Activated B cell treated with CpG ODN at 0.5 μM for 24 hours (primary cell): ENCODE measurements around the gene PRPF31. TPM values are rescaled to one million over a fixed set of nuclear protein-coding genes. Genes with fewer than 3 reads are reported as not detected.
A peak's percentile ranks its signal among the peaks of the same experiment; 100 is the strongest.

Experiments
- ATAC-seq: fragments of 200-7000 bp; cut with Tn5 transposase; one replicate; pipeline ENCODE4 v1.10.0; 2021; ENCODE audit warnings: low read depth, mild to moderate bottlenecking, moderate library complexity
- CTCF ChIA-PET: fragments of 350-600 bp; sonication (Branson Sonifier 250); formaldehyde crosslinking; loops from one replicate; lab custom pipeline; 2021; ENCODE audit warnings: antibody characterized with exemption; lab: Charles Lee
- POLR2A ChIA-PET: fragments of 350-600 bp; sonication (Branson Sonifier 250); formaldehyde crosslinking; loops from one replicate; lab custom pipeline; 2021; ENCODE audit warnings: antibody characterized with exemption; lab: Charles Lee
- DNase-seq: peaks from one replicate; pipeline ENCODE4 v3.0.0; 2022
- H3K27ac Mint-ChIP-seq: one replicate; pipeline ENCODE4 v1.8.0; 2020; ENCODE audit warnings: mixed read lengths
- H3K27me3 Mint-ChIP-seq: one replicate; pipeline ENCODE4 v1.8.0; 2021; ENCODE audit warnings: mixed read lengths
- H3K36me3 Mint-ChIP-seq: one replicate; pipeline ENCODE4 v1.8.0; 2021; ENCODE audit warnings: low read depth, mixed read lengths
- H3K4me1 Mint-ChIP-seq: one replicate; pipeline ENCODE4 v1.8.0; 2021; ENCODE audit warnings: mixed read lengths
- H3K4me3 Mint-ChIP-seq: one replicate; pipeline ENCODE4 v1.8.0; 2020; ENCODE audit warnings: mild to moderate bottlenecking, mixed read lengths
- H3K9me3 Mint-ChIP-seq: one replicate; pipeline ENCODE4 v1.8.0; 2020; ENCODE audit warnings: mixed read lengths
- intact Hi-C: fragments of 100-400 bp; cut with micrococcal nuclease; formaldehyde crosslinking; loops from one replicate; pipeline ENCODE4 v1.15.1; 2024
- total RNA-seq: library from RNA; stranded (reverse); gene quantifications from 2 replicates; pipeline ENCODE4 v1.2.3, GENCODE V29; 2022
- TF ChIP-seq, protein P1 (sequence below): fragments of 200-600 bp; IDR thresholded peaks from one replicate; pipeline ENCODE4 v1.8.0; 2022; ENCODE audit warnings: antibody characterized with exemption, mild to moderate bottlenecking

PRPF31 gene, protein sequence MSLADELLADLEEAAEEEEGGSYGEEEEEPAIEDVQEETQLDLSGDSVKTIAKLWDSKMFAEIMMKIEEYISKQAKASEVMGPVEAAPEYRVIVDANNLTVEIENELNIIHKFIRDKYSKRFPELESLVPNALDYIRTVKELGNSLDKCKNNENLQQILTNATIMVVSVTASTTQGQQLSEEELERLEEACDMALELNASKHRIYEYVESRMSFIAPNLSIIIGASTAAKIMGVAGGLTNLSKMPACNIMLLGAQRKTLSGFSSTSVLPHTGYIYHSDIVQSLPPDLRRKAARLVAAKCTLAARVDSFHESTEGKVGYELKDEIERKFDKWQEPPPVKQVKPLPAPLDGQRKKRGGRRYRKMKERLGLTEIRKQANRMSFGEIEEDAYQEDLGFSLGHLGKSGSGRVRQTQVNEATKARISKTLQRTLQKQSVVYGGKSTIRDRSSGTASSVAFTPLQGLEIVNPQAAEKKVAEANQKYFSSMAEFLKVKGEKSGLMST
- 78.9 and 79.3 TPM in 2 replicates for total RNA-seq

DNA sequence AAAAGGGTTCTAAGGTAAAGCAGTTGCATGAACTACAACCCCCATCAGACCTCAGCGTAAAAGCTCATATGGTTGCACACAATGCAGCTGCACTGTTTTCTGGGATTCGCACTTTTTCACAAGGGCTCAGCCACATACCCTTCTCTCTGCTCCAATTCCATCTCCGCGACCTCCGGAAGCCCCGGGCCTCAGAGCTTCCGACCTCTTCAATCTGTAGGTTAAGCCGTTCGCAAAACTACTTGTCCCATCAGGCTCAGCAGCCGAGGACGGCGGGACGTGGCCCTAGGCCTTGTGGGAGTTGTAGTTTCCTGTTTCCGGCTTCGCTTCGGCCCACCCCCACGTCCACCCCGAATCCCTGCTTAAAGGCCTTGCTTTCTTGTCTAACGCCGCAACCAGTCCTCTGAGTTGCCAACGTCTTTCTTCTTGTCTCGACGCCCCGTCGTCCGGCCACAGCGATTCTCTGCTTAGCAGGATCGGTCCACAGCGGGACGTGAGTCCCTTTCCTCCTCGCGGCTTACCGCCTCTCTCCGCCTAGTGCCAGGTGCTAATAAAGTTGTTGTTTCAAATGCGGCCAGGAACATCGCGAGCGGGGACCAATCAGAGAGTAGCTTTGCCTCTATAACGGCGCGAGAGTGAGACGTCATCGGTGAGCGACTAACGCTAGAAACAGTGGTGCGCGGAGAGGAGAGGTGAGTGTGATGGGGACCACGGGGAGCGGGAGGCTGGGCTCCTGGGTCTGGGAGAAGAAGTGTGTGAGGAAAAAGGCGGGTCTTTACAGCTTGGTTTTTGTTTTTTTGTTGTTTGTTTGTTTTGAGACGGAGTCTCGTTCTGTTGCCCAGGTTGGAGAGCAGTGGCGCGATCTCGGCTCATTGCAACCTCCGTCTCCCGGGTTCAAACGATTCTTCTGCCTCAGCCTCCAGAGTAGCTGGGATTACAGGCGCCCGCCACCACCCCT is at the start of gene PRPF31, which contains the start of gene TFPT:
PRPF31 (plus strand) TSS at position 646 of the 955 bp plus-strand sequence. CDS start 2,525 bp downstream, outside the sequence.
TFPT (minus strand) TSS at position 549 of the 955 bp plus-strand sequence; CDS start at position 161, 388 bp downstream.
- CTCF ChIA-PET = interaction anchor here (1.0 kb wide), 1 partner anchor 22 kb away, joined by 4 read pairs; no protein-coding TSS in a partner anchor
- intact Hi-C loops = loop anchor here (1.0 to 5.0 kb wide), 8 partner anchors 13 to 1292 kb away; partner anchors contain the start of genes CNOT3, LENG1, LENG8 and MYADM
- H3K4me3 Mint-ChIP-seq = peak within 1 kb of the TSS; percentile 94
- H3K27ac Mint-ChIP-seq = peak within 1 kb of the TSS; percentile 98
- H3K27me3 Mint-ChIP-seq = no peaks in the 10 kb centered on the region
- DNase-seq (peak; percentile 90), ATAC-seq (peak; percentile 93)
- no peaks in the 10 kb centered on the region for H3K9me3 Mint-ChIP-seq
- TF ChIP-seq, protein P1, sequence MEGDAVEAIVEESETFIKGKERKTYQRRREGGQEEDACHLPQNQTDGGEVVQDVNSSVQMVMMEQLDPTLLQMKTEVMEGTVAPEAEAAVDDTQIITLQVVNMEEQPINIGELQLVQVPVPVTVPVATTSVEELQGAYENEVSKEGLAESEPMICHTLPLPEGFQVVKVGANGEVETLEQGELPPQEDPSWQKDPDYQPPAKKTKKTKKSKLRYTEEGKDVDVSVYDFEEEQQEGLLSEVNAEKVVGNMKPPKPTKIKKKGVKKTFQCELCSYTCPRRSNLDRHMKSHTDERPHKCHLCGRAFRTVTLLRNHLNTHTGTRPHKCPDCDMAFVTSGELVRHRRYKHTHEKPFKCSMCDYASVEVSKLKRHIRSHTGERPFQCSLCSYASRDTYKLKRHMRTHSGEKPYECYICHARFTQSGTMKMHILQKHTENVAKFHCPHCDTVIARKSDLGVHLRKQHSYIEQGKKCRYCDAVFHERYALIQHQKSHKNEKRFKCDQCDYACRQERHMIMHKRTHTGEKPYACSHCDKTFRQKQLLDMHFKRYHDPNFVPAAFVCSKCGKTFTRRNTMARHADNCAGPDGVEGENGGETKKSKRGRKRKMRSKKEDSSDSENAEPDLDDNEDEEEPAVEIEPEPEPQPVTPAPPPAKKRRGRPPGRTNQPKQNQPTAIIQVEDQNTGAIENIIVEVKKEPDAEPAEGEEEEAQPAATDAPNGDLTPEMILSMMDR = no peak
- POLR2A ChIA-PET = interaction anchor here (0.5 to 3.1 kb wide), 20 partner anchors 8 to 1539 kb away, joined by 3 to 61 read pairs (median 4); partner anchors contain the start of genes CNOT3, FIZ1, LENG1 and LENG8
- H3K36me3 Mint-ChIP-seq = peaks cover 42% of the 10 kb centered on the region
- peaks cover 36% of the 10 kb centered on the region for H3K4me1 Mint-ChIP-seq

DNA sequence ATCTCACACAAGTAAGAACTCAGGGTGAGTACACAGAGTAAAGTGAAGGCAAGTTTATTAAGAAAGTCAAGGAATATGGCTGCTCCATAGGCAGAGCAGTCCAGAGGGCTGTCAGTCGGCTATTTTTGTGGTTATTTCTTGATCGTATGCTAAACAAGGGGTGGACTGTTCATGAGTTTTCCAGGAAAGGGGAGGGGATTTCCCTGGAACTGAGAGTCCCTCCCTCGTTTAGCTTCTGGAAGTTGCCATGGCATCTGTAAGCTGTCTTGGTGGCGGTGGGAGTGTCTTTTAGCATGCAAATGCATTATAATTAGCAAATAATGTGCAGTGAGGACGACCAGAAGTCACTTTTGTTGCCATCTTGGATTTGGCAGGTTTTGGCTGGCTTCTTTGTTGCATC is 46.1 kb upstream of the PRPF31 start:
- Mint-ChIP-seq H3K27ac (no peak overlapping the region), H3K36me3 (no peaks in the 10 kb centered on the region), H3K9me3 (peaks cover 7% of the 10 kb centered on the region), H3K27me3 (peaks cover 6% of the 10 kb centered on the region), H3K4me3 (no peak overlapping the region), H3K4me1 (no peaks in the 10 kb centered on the region)
- POLR2A ChIA-PET = interaction anchor here (0.5 kb wide), 1 partner anchor 396 kb away, joined by 3 read pairs; no protein-coding TSS in a partner anchor
- TF ChIP-seq, protein P1 = no peak
- intact Hi-C loops = no loop called here
- CTCF ChIA-PET = no interaction called here
- ATAC-seq (no peak), DNase-seq (no peak)

DNA sequence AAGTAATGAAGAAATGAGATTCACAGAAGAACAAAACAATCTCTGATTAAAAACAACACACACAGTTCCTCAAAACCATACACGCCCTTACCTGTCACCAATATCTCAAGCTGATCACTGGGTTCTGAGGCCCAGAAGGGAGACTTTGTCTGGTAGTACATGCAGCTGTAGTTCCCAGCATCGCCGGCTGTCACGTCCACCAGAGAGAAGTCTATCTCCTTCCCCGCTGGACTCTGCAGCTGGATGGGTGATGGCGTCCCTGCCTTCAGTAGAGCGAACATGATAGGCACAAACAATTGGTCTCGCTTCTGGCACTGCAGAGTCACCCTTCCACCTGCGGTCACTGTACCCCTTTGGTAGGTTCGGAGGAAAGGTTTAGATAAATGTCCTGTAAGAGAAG is 41.7 kb upstream of the PRPF31 start:
- H3K4me1 Mint-ChIP-seq = no peaks in the 10 kb centered on the region
- CTCF ChIA-PET = no interaction called here
- H3K36me3 Mint-ChIP-seq = no peaks in the 10 kb centered on the region
- intact Hi-C loops = no loop called here
- H3K27ac Mint-ChIP-seq = no peak overlapping the region
- no peak for DNase-seq
- no peaks in the 10 kb centered on the region for H3K27me3 Mint-ChIP-seq
- no peak for ATAC-seq
- peaks cover 7% of the 10 kb centered on the region for H3K9me3 Mint-ChIP-seq
- TF ChIP-seq, protein P1 = no peak
- no peak overlapping the region for H3K4me3 Mint-ChIP-seq
- POLR2A ChIA-PET = interaction anchor here (0.6 kb wide), 1 partner anchor 287 kb away, joined by 4 read pairs; no protein-coding TSS in a partner anchor

DNA sequence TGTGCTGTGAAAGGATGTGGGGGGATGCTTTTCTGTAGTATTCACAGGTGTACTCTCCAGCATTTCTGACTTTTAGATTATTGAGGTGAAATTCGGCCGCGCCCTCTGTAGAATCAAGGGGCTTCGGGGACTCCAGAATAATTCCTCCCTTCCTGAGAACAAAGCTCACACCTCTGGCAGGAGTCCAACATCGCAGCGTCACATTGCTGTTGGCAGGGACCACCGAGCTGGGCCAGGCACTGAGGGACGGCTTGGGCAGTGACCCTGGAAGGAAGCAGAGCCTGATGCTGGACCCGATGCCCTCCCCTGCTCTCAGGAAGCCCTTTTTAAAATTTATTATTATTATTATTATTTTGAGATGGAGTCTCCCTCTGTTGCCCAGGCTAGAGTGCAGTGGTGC is 40.7 kb upstream of the PRPF31 start:
- ChIA-PET POLR2A (no interaction called here), CTCF (no interaction called here)
- Mint-ChIP-seq H3K4me3 (no peak overlapping the region), H3K9me3 (no peaks in the 10 kb centered on the region), H3K27ac (no peak overlapping the region), H3K4me1 (no peaks in the 10 kb centered on the region), H3K27me3 (no peaks in the 10 kb centered on the region), H3K36me3 (no peaks in the 10 kb centered on the region)
- no peak for ATAC-seq
- intact Hi-C loops = no loop called here
- DNase-seq = no peak
- TF ChIP-seq, protein P1 = no peak
